GM19324 (cell line): ENCODE results near the gene SULF2.

Experiments used
- ATAC-seq: cut with Tn5 transposase; IDR thresholded peaks from one replicate; pipeline ENCODE4 v1.9.1; 2021; ENCODE audit warnings: mild to moderate bottlenecking, moderate library complexity; ENCODE audit not compliant: unreplicated experiment, low FRiP score

SULF2 gene

DNA sequence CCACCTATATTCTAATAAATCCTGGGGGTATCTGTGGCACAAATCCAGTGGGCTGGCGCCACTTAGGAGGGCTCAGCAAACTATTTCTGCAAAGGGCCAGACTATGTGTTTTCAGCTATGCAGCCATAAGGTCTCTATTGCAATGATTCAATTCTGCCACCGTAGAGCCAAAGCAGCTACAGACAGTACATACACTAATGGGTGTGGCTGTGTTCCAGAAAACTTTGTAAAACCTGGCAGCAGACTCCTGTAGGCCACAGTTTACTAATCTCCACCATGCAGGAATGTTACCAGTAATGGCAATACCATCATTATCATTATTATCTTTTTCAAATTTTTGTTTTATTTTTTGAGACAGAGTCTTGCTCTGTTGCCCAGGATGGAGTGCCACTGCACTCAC lies 65.7 kb downstream of the SULF2 start:
- no peak for ATAC-seq

DNA sequence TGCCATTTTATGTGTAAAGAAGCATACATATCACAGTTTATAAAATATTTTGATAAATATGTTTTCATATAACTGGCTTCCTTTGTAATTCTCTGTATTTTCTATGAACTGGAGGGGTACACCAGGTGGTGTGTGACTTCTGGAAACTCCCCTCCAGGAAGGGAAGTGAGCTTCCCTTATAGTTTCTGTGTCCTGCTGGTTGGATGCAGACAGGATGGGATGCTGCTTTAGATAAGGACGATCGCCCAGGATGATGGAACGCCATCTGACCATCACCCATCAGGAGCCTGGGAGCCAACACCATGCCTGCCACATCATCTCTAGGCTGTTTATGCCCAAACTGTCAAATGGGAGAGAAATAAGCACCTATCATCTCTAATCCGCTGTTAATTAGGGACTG lies 66.1 kb downstream of the SULF2 start:
- ATAC-seq, result no peak

DNA sequence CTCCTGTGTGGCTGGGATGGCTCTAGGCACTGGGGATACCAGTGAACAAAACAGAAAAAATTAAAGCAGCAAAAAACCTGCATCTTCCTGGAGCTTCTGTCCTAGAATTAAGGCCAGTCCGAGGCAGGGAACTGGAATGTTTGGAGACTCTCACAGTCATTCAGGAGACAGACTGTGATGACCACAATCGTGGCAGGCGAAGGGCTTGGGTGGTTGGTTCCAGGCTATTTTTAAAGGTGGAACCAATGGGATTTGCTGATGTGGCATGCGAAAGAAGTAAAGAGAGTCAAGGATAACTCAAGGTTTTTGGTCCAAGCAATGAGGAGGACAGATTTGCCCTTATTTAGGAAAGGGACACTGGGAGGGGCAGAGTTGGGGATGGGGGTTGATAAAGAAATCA lies 66.9 kb downstream of the SULF2 start:
- no peak for ATAC-seq

DNA sequence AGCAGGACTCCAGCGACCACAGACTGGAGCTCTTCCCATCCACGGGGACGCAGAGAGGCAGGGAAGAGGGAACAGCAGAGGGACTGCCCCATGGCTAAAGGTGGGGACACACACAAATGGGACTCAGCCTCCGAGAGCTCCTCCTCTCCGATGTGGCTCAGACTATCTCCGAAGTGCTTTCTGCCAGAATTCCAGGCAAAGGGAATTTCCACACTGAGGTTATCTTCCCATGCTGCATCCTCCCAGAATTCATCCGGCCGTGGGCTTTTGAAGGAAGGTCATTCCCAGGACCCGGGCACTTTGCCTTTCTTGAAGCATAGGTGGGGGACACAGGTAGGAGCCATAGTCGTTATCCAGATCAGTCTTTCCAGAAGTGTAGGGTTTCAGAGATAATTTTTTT lies 67.9 kb downstream of the SULF2 start:
- ATAC-seq, result no peak

DNA sequence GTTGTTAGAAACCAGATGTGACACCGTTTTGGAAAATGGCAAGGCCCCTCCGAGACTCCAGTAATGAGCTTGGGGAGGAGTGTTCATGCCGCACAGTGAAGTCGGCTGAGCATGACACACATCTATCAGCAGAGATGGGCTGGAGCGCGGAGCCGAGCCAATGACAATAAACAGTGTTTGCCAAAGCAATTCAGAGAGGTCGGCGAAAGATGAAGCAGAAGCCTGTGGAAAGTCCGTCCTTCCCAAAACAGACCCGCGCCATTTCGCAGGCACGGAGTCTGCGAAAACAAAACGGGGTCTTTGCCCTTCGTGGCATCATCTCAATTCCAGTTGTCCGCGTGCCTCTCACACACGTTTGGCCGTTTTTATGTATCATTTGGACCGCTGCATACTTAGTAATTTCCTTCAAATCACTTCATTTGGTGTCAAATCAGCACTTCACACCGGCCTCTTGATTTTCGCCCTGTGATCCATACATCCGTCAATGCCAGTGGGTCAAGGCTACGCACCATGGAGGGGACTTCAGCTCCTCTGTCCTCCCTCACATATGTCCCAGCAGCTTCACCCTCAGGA lies 71.3 kb downstream of the SULF2 start:
- ATAC-seq, result no peak

GRCh38 chr20:47713163-47713562 lies 72.1 kb downstream of the SULF2 start:
- ATAC-seq, result no peak

- ATAC-seq, result no peak
Observed at GRCh38 chr20:47711046-47711752, 74.1 kb downstream of the SULF2 start.

GRCh38 chr20:47710665-47711045 lies 74.6 kb downstream of the SULF2 start:
- ATAC-seq, result no peak

GRCh38 chr20:47708953-47709833 lies 76.1 kb downstream of the SULF2 start:
- no peak for ATAC-seq

DNA sequence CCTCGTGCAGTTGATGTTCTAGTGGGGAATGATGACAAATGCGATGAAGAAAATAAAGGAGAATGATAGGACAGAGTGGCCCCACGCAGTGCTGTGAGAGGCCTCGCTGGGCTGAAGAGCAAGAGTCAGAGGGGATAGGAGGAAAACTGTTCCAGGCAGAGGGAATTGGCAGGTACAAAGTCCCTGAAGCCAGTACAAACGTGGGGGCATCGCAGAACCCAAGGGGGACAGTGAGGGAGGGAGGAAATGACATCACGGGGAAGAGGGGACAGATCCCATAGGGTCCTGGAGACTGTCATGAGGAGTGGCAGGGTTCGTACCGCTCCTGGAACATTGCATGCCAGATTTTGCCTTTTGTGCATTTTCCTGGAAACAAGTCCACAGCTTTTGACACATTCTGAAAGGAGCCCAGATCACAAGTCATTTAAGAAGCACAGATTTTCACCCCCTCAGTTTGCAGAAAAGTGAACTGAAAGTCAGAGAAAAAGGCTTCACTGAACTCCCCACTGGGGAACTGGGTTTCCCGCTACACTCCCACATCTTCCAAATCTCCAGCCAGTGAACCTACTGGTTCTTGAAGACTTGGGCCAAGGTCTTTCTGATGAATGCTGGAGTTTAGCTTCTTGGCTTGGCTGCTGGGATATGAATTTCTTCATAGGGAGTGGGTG lies 77.0 kb downstream of the SULF2 start:
- no peak for ATAC-seq

DNA sequence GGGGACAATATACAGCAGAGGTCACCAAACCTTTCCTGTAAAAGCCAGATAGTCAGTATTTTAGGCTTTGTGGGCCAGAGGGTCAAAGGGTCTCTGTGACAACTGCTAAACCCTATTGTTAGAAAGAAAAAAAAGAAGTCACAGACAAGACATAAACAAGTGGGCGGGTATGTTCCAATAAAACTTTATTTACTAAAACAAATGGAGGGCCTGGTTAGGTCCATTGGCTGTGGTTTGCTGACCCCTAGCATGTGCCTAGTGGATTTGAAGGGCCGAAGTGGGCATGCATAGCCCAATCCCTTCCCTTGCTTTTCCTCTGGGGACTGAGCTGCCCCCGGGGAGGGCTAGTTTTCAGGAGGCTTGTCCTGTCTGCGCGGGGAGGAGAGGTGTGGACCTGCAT lies 78.9 kb downstream of the SULF2 start:
- ATAC-seq, result no peak

DNA sequence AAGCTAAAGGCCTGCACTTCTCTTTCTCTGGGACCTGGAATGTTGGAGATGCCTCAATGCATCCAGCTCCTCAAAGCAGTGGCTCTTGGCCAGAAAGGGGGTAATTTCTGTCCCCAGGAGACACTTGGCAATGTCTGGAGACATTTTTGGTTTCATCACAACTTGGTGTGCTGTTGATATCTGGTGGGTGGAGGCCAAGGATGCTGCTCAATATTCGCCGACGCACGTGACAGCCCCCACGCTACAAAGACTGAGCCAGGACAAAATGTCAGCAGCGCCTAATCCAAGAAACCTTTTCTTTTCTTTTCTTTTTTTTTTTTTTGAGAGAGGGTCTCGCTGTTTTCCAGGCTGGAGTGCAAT lies 79.8 kb downstream of the SULF2 start:
- no peak for ATAC-seq

GRCh38 chr20:47704746-47705496 lies 80.4 kb downstream of the SULF2 start:
- no peak for ATAC-seq

DNA sequence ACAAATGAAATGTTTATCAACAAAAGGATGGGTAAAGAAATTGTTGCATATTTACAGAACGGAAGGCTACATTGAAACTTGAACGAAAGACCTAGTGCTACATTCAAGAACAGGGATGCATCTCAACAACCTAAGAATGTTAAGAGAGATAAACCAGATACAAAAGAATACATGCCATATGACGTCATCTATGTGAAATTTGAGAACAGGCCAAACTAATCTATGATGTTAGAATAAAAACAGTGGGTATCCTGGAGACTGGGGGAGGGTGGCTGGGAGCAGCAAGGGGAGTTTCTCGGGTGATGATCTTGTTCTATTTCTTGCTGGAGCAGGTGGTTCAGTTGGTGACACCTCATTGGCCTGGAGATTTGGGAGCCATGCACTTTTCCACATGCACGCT lies 81.5 kb downstream of the SULF2 start:
- ATAC-seq, result no peak

DNA sequence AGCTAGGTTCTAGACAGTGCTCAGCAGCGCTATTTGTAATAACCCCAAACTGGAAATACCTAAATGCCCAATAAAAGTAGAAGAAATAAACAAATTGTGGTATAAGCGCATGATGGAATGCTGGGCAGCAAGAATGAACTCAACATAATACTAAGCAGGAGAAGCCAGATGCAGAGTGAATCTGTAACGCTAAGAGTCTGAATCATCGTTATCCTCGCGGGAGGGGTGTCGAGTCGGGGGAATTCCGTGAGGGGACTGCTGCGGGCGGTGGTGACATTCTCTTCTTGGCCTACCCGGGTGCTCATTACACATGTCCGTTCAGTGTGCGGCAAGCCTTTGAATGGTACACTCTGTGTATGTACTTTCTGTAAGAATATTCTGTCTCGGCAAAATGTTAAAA lies 83.7 kb downstream of the SULF2 start:
- ATAC-seq, result no peak

GRCh38 chr20:47700327-47700726 lies 85.0 kb downstream of the SULF2 start:
- no peak for ATAC-seq

DNA sequence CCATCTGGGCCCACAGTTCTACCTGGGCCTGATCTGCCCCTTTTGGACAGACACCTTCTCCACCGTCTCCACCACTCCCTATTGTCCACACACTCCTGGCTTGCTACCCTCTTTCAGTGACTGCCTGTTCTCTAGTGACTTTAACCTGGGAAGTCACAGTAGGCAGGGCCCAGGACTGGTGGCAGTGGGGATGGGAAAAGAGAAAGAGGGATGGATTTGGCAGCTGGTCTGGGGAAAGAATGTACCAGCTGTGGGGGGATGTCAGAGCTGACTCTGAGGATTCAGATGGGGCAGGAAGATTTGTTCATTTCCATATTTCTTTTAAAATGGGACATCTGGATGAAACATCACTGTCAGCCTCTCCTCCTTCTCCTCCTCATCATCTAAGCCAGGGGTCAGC lies 85.5 kb downstream of the SULF2 start:
- no peak for ATAC-seq

GRCh38 chr20:47698142-47698541 lies 87.1 kb downstream of the SULF2 start:
- ATAC-seq, result no peak

DNA sequence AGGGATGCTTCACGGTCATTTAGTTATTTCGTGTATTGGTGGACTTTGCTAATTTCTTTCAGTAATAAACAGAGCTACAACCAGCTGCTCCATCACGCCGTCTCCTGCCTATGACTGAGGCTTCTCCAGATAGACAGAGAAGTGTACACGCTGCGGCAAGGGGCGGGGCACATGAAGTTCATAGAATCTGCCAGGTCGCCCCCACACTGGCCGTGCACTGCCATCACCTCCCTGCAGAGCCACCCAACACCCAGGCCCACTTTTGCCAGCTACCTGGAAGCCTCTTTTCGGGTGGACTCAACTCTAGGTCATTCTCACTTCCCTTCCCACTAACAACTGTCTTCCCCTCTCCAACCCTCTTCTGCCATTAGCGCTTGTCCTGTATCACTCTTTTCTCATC lies 88.4 kb downstream of the SULF2 start:
- ATAC-seq, result no peak

- no peak for ATAC-seq
Observed at GRCh38 chr20:47694021-47694818, 91.1 kb downstream of the SULF2 start.
